ENCODE data around the gene KCTD16.

Gene KCTD16

GRCh38 chr5:144209361-144209760 is 38.7 kb downstream of the KCTD16 start:
- H3K4me3 ChIP-seq (replicated peaks; ENCODE audit: low read depth, low read length): no peak overlapping the region
- no peak for TF ChIP-seq CTCF (IDR thresholded peaks at IDR 0.05; ENCODE audit: low read depth, low read length, missing control alignments)
- DNase-seq (ENCODE audit: extremely low read depth, low read depth): no peak

- DNase-seq (ENCODE audit: extremely low read depth, low read depth): no peak
- no peak overlapping the region for H3K4me3 ChIP-seq (replicated peaks; ENCODE audit: low read depth, low read length)
- no peak for TF ChIP-seq CTCF (IDR thresholded peaks at IDR 0.05; ENCODE audit: low read depth, low read length, missing control alignments)
Measured at GRCh38 chr5:144210655-144211054, 40.0 kb downstream of the KCTD16 start.

GRCh38 chr5:144219869-144220268 is 49.2 kb downstream of the KCTD16 start:
- H3K4me3 ChIP-seq (replicated peaks; ENCODE audit: low read depth, low read length): no peak overlapping the region
- no peak for TF ChIP-seq CTCF (IDR thresholded peaks at IDR 0.05; ENCODE audit: low read depth, low read length, missing control alignments)
- DNase-seq (ENCODE audit: extremely low read depth, low read depth): no peak

- no peak for TF ChIP-seq CTCF (IDR thresholded peaks at IDR 0.05; ENCODE audit: low read depth, low read length, missing control alignments)
- no peak for DNase-seq (ENCODE audit: extremely low read depth, low read depth)
- no peak overlapping the region for H3K4me3 ChIP-seq (replicated peaks; ENCODE audit: low read depth, low read length)
Measured at GRCh38 chr5:144227363-144227999, 56.8 kb downstream of the KCTD16 start.

GRCh38 chr5:144230806-144231205 is 60.1 kb downstream of the KCTD16 start:
- no peak for DNase-seq (ENCODE audit: extremely low read depth, low read depth)
- no peak overlapping the region for H3K4me3 ChIP-seq (replicated peaks; ENCODE audit: low read depth, low read length)
- TF ChIP-seq CTCF (IDR thresholded peaks at IDR 0.05; ENCODE audit: low read depth, low read length, missing control alignments): no peak

GRCh38 chr5:144232285-144232684 is 61.6 kb downstream of the KCTD16 start:
- TF ChIP-seq CTCF (IDR thresholded peaks at IDR 0.05; ENCODE audit: low read depth, low read length, missing control alignments): no peak
- H3K4me3 ChIP-seq (replicated peaks; ENCODE audit: low read depth, low read length): no peak overlapping the region
- no peak for DNase-seq (ENCODE audit: extremely low read depth, low read depth)

GRCh38 chr5:144236499-144236898 is 65.8 kb downstream of the KCTD16 start:
- no peak overlapping the region for H3K4me3 ChIP-seq (replicated peaks; ENCODE audit: low read depth, low read length)
- TF ChIP-seq CTCF (IDR thresholded peaks at IDR 0.05; ENCODE audit: low read depth, low read length, missing control alignments): no peak
- DNase-seq (ENCODE audit: extremely low read depth, low read depth): no peak
